Endothelial cell (in vitro differentiated cells): Measurements from ENCODE around the gene USP3. TPM values are rescaled to one million over a fixed set of nuclear protein-coding genes. Genes with fewer than 3 reads are reported as not detected.

Experiments used
- DNase-seq: peaks from one replicate; pipeline ENCODE4 v3.0.0; 2021; ENCODE audit warnings: low spot score
- H3K27ac Mint-ChIP-seq: one replicate; pipeline ENCODE4 v1.8.0; 2021; ENCODE audit warnings: mixed read lengths, inconsistent platforms; ENCODE audit not compliant: unreplicated experiment
- H3K27me3 Mint-ChIP-seq: one replicate; pipeline ENCODE4 v1.8.0; 2021; ENCODE audit warnings: mild to moderate bottlenecking, moderate library complexity, mixed read lengths, inconsistent platforms; ENCODE audit not compliant: unreplicated experiment
- H3K36me3 Mint-ChIP-seq: one replicate; pipeline ENCODE4 v1.8.0; 2021; ENCODE audit warnings: mild to moderate bottlenecking, low read depth, mixed read lengths, inconsistent platforms; ENCODE audit not compliant: unreplicated experiment
- H3K4me1 Mint-ChIP-seq: one replicate; pipeline ENCODE4 v1.8.0; 2021; ENCODE audit warnings: mild to moderate bottlenecking, mixed read lengths, inconsistent platforms; ENCODE audit not compliant: unreplicated experiment
- H3K4me3 Mint-ChIP-seq: one replicate; pipeline ENCODE4 v1.8.0; 2021; ENCODE audit warnings: mild to moderate bottlenecking, mixed read lengths, inconsistent platforms; ENCODE audit not compliant: unreplicated experiment
- H3K9me3 Mint-ChIP-seq: one replicate; pipeline ENCODE4 v1.8.0; 2021; ENCODE audit warnings: mixed read lengths, inconsistent platforms; ENCODE audit not compliant: unreplicated experiment
- CTCF ChIP-seq: fragments of 200-600 bp; sonication (generic); IDR thresholded peaks from one replicate; pipeline ENCODE4 v1.5.0; 2021; ENCODE audit warnings: antibody characterized with exemption; ENCODE audit not compliant: unreplicated experiment
- total RNA-seq: library from RNA; stranded (reverse); fragmentation: NEBNext Ultra II Directional; extraction: Animal tissue kit (Norgen Biotek cat#: 25700); gene quantifications from one replicate; pipeline ENCODE4 v1.2.1, GENCODE V29; 2021; ENCODE audit not compliant: unreplicated experiment

USP3 gene
- total RNA-seq, 1 donor from 2014 or later: 33.5 TPM

- no peaks in the 10 kb centered on the region for H3K9me3 Mint-ChIP-seq
- peaks cover 12% of the 10 kb centered on the region for H3K36me3 Mint-ChIP-seq
- peak within 1 kb of the TSS; percentile 52 for H3K27ac Mint-ChIP-seq
- peaks cover 35% of the 10 kb centered on the region for H3K4me1 Mint-ChIP-seq
- no peak for TF ChIP-seq CTCF
- no peak for DNase-seq
- peaks cover 20% of the 10 kb centered on the region for H3K27me3 Mint-ChIP-seq
- H3K4me3 Mint-ChIP-seq: no peak within 1 kb of the TSS
Measured at GRCh38 chr15:63597038-63597790, 92.8 kb downstream of the USP3 start, which contains the start of gene FBXL22. Gene FBXL22, plus strand, starts transcription at chr15:63597387. Its CDS starts 6 bp downstream, at chr15:63597393.

DNA sequence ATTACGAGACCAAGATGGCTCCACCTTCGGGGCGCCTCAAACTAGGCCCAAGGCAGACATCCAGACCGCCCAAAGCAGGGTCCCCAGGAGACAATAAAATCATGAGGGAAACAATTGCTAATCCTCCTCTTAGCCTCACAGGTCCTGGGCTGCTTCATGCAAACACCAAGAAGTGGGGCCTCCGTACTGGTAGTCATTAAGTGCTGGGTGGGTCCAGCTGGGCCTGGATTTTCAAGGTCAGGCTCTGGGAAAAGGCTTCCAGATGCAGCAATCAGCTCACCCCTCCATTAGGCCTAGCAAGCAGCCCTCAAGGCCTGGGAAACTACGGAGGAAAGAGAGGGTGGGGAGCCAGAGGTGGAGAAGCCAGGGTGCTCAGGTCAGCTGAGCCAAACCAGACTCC lies 93.4 kb downstream of the USP3 start:
- peaks cover 39% of the 10 kb centered on the region for H3K4me1 Mint-ChIP-seq
- TF ChIP-seq CTCF: no peak
- H3K9me3 Mint-ChIP-seq: no peaks in the 10 kb centered on the region
- H3K27me3 Mint-ChIP-seq: peaks cover 24% of the 10 kb centered on the region
- no peak for DNase-seq
- H3K27ac Mint-ChIP-seq: no peak overlapping the region
- H3K4me3 Mint-ChIP-seq: no peak overlapping the region
- peaks cover 12% of the 10 kb centered on the region for H3K36me3 Mint-ChIP-seq

DNA sequence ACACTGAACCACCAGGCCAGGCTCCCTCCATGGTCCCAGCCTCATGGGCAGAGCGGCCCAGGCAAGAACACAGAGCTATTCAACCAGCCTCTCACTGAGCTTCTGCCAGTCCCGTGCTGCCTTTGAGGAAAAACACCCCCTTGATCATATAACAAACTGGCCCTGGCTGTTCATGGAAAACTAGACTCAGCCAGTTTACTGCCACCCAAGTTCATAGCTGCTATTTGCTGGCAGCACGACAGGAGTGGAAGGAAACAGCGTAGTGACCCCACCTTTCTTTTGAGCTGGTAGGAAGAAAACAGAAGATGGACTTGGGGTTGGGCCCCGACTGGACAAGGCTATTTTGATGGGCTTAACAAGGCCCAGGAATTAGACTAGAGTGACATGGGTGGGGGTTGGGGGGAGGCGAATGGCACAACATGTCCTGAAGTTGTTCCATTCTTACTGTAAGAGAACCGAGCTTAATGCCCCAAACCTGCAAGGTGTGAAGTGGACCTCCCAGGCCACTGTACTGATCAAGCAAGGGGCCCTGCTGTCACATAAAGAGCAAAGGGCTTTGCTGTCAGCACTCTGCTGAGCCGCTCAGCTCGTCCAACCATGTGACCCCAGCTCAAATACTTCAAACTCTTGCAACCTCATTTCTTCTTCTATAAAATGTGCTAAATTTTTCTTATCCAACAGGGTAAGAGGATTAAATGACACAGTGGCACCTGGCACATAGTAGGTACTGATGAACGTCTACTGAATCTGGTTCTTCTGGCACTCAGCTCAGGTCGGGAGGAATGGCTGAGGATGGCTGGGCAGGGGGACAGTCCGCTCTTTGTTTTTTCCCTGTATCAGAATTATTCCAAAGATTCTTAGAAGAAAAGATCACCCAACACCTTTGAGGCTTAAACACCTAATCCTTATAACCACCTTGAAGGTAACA lies 94.3 kb downstream of the USP3 start:
- Mint-ChIP-seq H3K4me1 (peaks cover 39% of the 10 kb centered on the region), H3K27ac (no peak overlapping the region), H3K36me3 (peaks cover 15% of the 10 kb centered on the region), H3K9me3 (no peaks in the 10 kb centered on the region), H3K4me3 (peak overlapping the region; percentile 12), H3K27me3 (peaks cover 27% of the 10 kb centered on the region)
- DNase-seq: no peak
- TF ChIP-seq CTCF: no peak

- Mint-ChIP-seq H3K36me3 (peaks cover 11% of the 10 kb centered on the region), H3K27ac (no peak overlapping the region), H3K9me3 (no peaks in the 10 kb centered on the region), H3K4me1 (peaks cover 38% of the 10 kb centered on the region), H3K27me3 (peaks cover 30% of the 10 kb centered on the region), H3K4me3 (peak overlapping the region; percentile 12)
- peak; percentile 47 for DNase-seq
- TF ChIP-seq CTCF: no peak
Measured at GRCh38 chr15:63599401-63600000, 95.1 kb downstream of the USP3 start.
